HCT116 (cell line): ENCODE results near the gene THAP11. TPM values are rescaled to one million over a fixed set of nuclear protein-coding genes. Genes with fewer than 3 reads are reported as not detected.

Experiments used
- ATAC-seq: fragments of 200-7000 bp; cut with Tn5 transposase; 2 replicates; pipeline ENCODE4 v1.9.1; 2020; ENCODE audit warnings: mild to moderate bottlenecking, moderate library complexity
- BruUV-seq: library from RNA; stranded (reverse); fragments of 400-500 nt; replicated peaks from 2 replicates; lab custom pipeline; 2021; lab: Mats Ljungman, UMichigan
- CTCF ChIA-PET: fragments of 300-600 bp; sonication (Branson Sonifier 250); formaldehyde crosslinking; loops from one replicate; lab custom pipeline; 2021; ENCODE audit warnings: antibody characterized with exemption; lab: Charles Lee
- POLR2A ChIA-PET: fragments of 300-600, 350-600 bp; sonication (Branson Sonifier 250); formaldehyde crosslinking; loops from one replicate; lab custom pipeline; 2021; ENCODE audit warnings: antibody characterized with exemption; lab: Charles Lee
- RAD21 ChIA-PET, 2 experiments: fragments of 300-600 bp; sonication (Branson Sonifier 250); formaldehyde crosslinking; loops; one replicate each; lab custom pipeline; 2023; ENCODE audit warnings: low total read pairs in 2 of 2; ENCODE audit not compliant: uncharacterized antibody in 2 of 2, unreplicated experiment in 2 of 2, low non-redundant PET in 1 of 2; lab: Charles Lee
- DNase-seq: peaks from one replicate; pipeline ENCODE4 v3.0.0-alpha.2; 2010; ENCODE audit warnings: low read depth, low spot score
- H2AFZ ChIP-seq: fragments of 200-600 bp; shearing (Covaris generic), sonication (generic); 2 replicates; pipeline ENCODE4 v1.6.1; 2017; ENCODE audit warnings: low read depth, mixed run types, mixed read lengths, antibody characterized with exemption, low read length; ENCODE audit not compliant: poor library complexity, severe bottlenecking
- H3K27ac ChIP-seq: 2 replicates; pipeline ENCODE4 v1.5.1; 2012; ENCODE audit warnings: low read depth, low read length
- H3K27me3 ChIP-seq: fragments of 200-600 bp; sonication (generic); 2 replicates; pipeline ENCODE4 v1.6.1; 2016; ENCODE audit warnings: mixed run types, low read length, mixed read lengths; ENCODE audit not compliant: insufficient read depth
- H3K36me3 ChIP-seq, 2 experiments: fragments of 200-500 bp in 1 of 2; fragments of 200-600 bp in 1 of 2; sonication (Bioruptor generic) in 1 of 2; sonication (generic) in 1 of 2; 2 replicates each; pipeline versions ENCODE4 v1.5.1 to v1.6.1; 2014 to 2016; ENCODE audit warnings: low read length in 2 of 2, inconsistent platforms in 1 of 2, mixed read lengths in 1 of 2, mixed run types in 1 of 2; ENCODE audit not compliant: insufficient read depth in 2 of 2, control insufficient read depth in 1 of 2
- H3K4me1 ChIP-seq, 2 experiments: fragments of 200-600 bp in 1 of 2; sonication (generic) in 1 of 2; 2 replicates each; pipeline versions ENCODE4 v1.5.1 to v1.6.1; 2012 to 2017; ENCODE audit warnings: low read length in 2 of 2, inconsistent platforms in 1 of 2, mild to moderate bottlenecking in 1 of 2, mixed read lengths in 1 of 2, mixed run types in 1 of 2, moderate library complexity in 1 of 2; ENCODE audit not compliant: insufficient read depth in 2 of 2, control insufficient read depth in 1 of 2
- H3K4me2 ChIP-seq: fragments of 200-600 bp; sonication (generic); 2 replicates; pipeline ENCODE4 v1.6.1; 2017; ENCODE audit warnings: mixed run types, low read length, mixed read lengths
- H3K4me3 ChIP-seq, 2 experiments: fragments of 200-600 bp in 1 of 2; sonication (generic) in 1 of 2; replicated peaks in 1 of 2; 2 replicates each; pipeline ENCODE4 v1.5.1; 2011 to 2016; ENCODE audit warnings: low read length in 2 of 2, control low read depth in 1 of 2, low read depth in 1 of 2, mild to moderate bottlenecking in 1 of 2, mixed read lengths in 1 of 2, mixed run types in 1 of 2
- H3K79me2 ChIP-seq: fragments of 200-600 bp; sonication (generic); 2 replicates; pipeline ENCODE4 v1.6.1; 2017; ENCODE audit warnings: mild to moderate bottlenecking, mixed run types, low read length, moderate library complexity, mixed read lengths; ENCODE audit not compliant: insufficient read depth
- H3K9ac ChIP-seq: fragments of 200-600 bp; sonication (generic); 2 replicates; pipeline ENCODE4 v1.6.1; 2016; ENCODE audit warnings: low read length, mixed read lengths
- H3K9me2 ChIP-seq: fragments of 200-600 bp; sonication (generic), shearing (Covaris generic); 2 replicates; pipeline ENCODE4 v1.6.1; 2017; ENCODE audit warnings: mixed run types, mild to moderate bottlenecking, moderate library complexity; ENCODE audit not compliant: insufficient read depth
- H3K9me3 ChIP-seq, 2 experiments: fragments of 200-500 bp in 1 of 2; fragments of 200-600 bp in 1 of 2; sonication (Bioruptor generic) in 1 of 2; sonication (generic) in 1 of 2; 2 replicates each; pipeline ENCODE4 v1.6.1; 2014 to 2017; ENCODE audit warnings: low read length in 2 of 2, mixed read lengths in 2 of 2, inconsistent platforms in 1 of 2, low read depth in 1 of 2, mild to moderate bottlenecking in 1 of 2, mixed run types in 1 of 2, moderate library complexity in 1 of 2; ENCODE audit not compliant: control insufficient read depth in 1 of 2, insufficient read depth in 1 of 2
- H4K20me1 ChIP-seq: fragments of 200-600 bp; sonication (generic), shearing (Covaris generic); 2 replicates; pipeline ENCODE4 v1.6.1; 2017; ENCODE audit warnings: mixed run types, mild to moderate bottlenecking, moderate library complexity; ENCODE audit not compliant: insufficient read depth
- EGR1 ChIP-seq: IDR thresholded peaks from 2 replicates; pipeline ENCODE4 v1.6.1; 2012; ENCODE audit warnings: low read depth
- ELF1 ChIP-seq: IDR thresholded peaks from 2 replicates; pipeline ENCODE4 v1.6.1; 2012; ENCODE audit warnings: low read depth, borderline replicate concordance
- EZH2phosphoT487 ChIP-seq: fragments of 200-600 bp; IDR thresholded peaks from 2 replicates; pipeline ENCODE4 v1.6.1; 2018; ENCODE audit warnings: antibody characterized with exemption, borderline replicate concordance
- FOSL1 ChIP-seq: IDR thresholded peaks from 2 replicates; pipeline ENCODE4 v1.6.1; 2012; ENCODE audit warnings: low read depth
- JUND ChIP-seq: IDR thresholded peaks from 2 replicates; pipeline ENCODE4 v1.6.1; 2012
- POLR2A ChIP-seq: IDR thresholded peaks from 2 replicates; pipeline ENCODE4 v1.7.0; 2011; ENCODE audit warnings: borderline replicate concordance; ENCODE audit not compliant: insufficient read depth, insufficient read length; ENCODE audit errors: extremely low read depth
- POLR2AphosphoS5 ChIP-seq: IDR thresholded peaks from 2 replicates; pipeline ENCODE4 v1.6.1; 2011; ENCODE audit warnings: mild to moderate bottlenecking, low read depth, low read length, moderate library complexity
- RAD21 ChIP-seq: IDR thresholded peaks from 2 replicates; pipeline ENCODE4 v1.6.1; 2012; ENCODE audit warnings: low read depth, mild to moderate bottlenecking
- SIN3A ChIP-seq: IDR thresholded peaks from 2 replicates; pipeline ENCODE4 v1.6.1; 2012; ENCODE audit warnings: low read depth
- SP1 ChIP-seq: IDR thresholded peaks from 2 replicates; pipeline ENCODE4 v1.6.1; 2012; ENCODE audit warnings: low read depth
- SRF ChIP-seq: IDR thresholded peaks from 2 replicates; pipeline ENCODE4 v1.6.1; 2012; ENCODE audit warnings: low read depth
- TCF7L2 ChIP-seq: IDR thresholded peaks from 2 replicates; pipeline ENCODE4 v1.7.0; 2011; ENCODE audit warnings: borderline replicate concordance, inconsistent platforms; ENCODE audit not compliant: insufficient read depth, insufficient read length; ENCODE audit errors: extremely low read depth
- YY1 ChIP-seq: IDR thresholded peaks from 2 replicates; pipeline ENCODE4 v1.6.1; 2011; ENCODE audit warnings: low read length, low read depth, moderate library complexity, mild to moderate bottlenecking; ENCODE audit not compliant: insufficient replicate concordance; ENCODE audit errors: extremely low read depth
- ZFX ChIP-seq: fragments of 450-650 bp; IDR thresholded peaks from 2 replicates; pipeline ENCODE4 v1.6.1; 2017
- ZNF274 ChIP-seq: fragments of 200-500 bp; sonication (Bioruptor generic); IDR thresholded peaks from 2 replicates; pipeline ENCODE4 v1.6.1; 2014; ENCODE audit warnings: mild to moderate bottlenecking, low read depth, low read length, inconsistent platforms
- intact Hi-C: fragments of 100-400 bp; cut with micrococcal nuclease; formaldehyde crosslinking; loops from 2 replicates; pipeline ENCODE4 v1.10.0; 2022
- total RNA-seq: library from RNA; stranded (reverse); gene quantifications from one replicate; pipeline ENCODE4 v1.2.1, GENCODE V29; 2021; ENCODE audit not compliant: unreplicated experiment
- TF ChIP-seq, protein P1 (sequence below): IDR thresholded peaks from 2 replicates; pipeline ENCODE4 v1.6.1; 2012; ENCODE audit warnings: low read depth
- TF ChIP-seq, protein P2 (sequence below): IDR thresholded peaks from 2 replicates; pipeline ENCODE4 v1.6.1; 2012
- TF ChIP-seq, protein P3 (sequence below): IDR thresholded peaks from 2 replicates; pipeline ENCODE4 v1.6.1; 2012
- TF ChIP-seq, protein P4 (sequence below): IDR thresholded peaks from 2 replicates; pipeline ENCODE4 v1.6.1; 2011; ENCODE audit warnings: mild to moderate bottlenecking, low read length, moderate library complexity; ENCODE audit not compliant: insufficient replicate concordance; ENCODE audit errors: extremely low read depth
- TF ChIP-seq, protein P5 (sequence below), 3 experiments: fragments of 200-600 bp in 1 of 3; sonication (generic) in 1 of 3; IDR thresholded peaks in 2 of 3; conservative IDR thresholded peaks in 1 of 3; 2 replicates each; pipeline ENCODE4 v1.5.1; 2012 to 2017; ENCODE audit warnings: low read depth in 2 of 3, low read length in 2 of 3, antibody characterized with exemption in 1 of 3, borderline replicate concordance in 1 of 3, control low read depth in 1 of 3, mild to moderate bottlenecking in 1 of 3, mixed read lengths in 1 of 3, mixed run types in 1 of 3, moderate library complexity in 1 of 3; ENCODE audit not compliant: insufficient read depth in 1 of 3

THAP11 gene
- total RNA-seq, 1 experiment from 2014 or later: 25.4 TPM

DNA sequence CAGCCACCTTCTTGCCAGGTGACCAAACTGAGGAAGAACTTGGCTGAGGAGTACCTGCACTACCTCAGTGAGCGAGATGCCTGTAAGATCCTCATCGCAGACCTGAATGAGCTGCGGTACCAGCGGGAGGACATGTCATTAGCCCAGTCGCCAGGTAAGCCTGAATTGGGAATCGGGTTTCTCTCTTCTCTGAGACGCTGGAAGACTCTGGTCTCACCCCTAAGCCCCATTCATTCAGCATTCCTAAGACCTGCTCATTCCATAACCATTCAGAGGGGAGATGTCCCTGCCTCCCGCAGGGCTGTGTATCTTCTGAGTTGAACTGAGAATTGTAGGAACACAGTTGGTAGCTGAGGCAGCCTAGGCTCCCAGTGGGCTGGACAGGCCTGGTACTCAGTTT is 17.0 kb upstream of the THAP11 start:
- H3K4me1 ChIP-seq: no peaks in the 10 kb centered on the region
- ATAC-seq: no peak
- BruUV-seq: no TSS peak

More for the DNA sequence above, 17.0 kb upstream of the THAP11 start:
- DNase-seq: no peak
- Histone ChIP-seq H3K4me2 (no peak overlapping the region), H3K27ac (no peak overlapping the region), H3K9ac (no peak overlapping the region), H3K9me3 (no peaks in the 10 kb centered on the region), H3K9me2 (no peaks in the 10 kb centered on the region), H2AFZ (no peak overlapping the region), H3K79me2 (no peaks in the 10 kb centered on the region), H3K27me3 (no peaks in the 10 kb centered on the region), H3K4me3 (no peak overlapping the region), H3K36me3 (peaks cover 5 to 8% of the 10 kb centered on the region in 2 experiments; a peak in 3 of 4 replicates), H4K20me1 (no peaks in the 10 kb centered on the region)
- ChIA-PET CTCF (interaction anchor here (2.3 kb wide), 1 partner anchor 9 kb away, joined by 10 read pairs; no protein-coding TSS in a partner anchor), POLR2A (no interaction called here), RAD21 (no interaction called here)
- TF ChIP-seq FOSL1 (no peak), SRF (no peak), EGR1 (no peak), ELF1 (no peak), POLR2AphosphoS5 (no peak), JUND (no peak), ZNF274 (no peak), RAD21 (no peak), EZH2phosphoT487 (no peak), POLR2A (no peak), TCF7L2 (no peak), ZFX (no peak), SIN3A (no peak), SP1 (no peak), YY1 (no peak)
- TF ChIP-seq, protein P1, sequence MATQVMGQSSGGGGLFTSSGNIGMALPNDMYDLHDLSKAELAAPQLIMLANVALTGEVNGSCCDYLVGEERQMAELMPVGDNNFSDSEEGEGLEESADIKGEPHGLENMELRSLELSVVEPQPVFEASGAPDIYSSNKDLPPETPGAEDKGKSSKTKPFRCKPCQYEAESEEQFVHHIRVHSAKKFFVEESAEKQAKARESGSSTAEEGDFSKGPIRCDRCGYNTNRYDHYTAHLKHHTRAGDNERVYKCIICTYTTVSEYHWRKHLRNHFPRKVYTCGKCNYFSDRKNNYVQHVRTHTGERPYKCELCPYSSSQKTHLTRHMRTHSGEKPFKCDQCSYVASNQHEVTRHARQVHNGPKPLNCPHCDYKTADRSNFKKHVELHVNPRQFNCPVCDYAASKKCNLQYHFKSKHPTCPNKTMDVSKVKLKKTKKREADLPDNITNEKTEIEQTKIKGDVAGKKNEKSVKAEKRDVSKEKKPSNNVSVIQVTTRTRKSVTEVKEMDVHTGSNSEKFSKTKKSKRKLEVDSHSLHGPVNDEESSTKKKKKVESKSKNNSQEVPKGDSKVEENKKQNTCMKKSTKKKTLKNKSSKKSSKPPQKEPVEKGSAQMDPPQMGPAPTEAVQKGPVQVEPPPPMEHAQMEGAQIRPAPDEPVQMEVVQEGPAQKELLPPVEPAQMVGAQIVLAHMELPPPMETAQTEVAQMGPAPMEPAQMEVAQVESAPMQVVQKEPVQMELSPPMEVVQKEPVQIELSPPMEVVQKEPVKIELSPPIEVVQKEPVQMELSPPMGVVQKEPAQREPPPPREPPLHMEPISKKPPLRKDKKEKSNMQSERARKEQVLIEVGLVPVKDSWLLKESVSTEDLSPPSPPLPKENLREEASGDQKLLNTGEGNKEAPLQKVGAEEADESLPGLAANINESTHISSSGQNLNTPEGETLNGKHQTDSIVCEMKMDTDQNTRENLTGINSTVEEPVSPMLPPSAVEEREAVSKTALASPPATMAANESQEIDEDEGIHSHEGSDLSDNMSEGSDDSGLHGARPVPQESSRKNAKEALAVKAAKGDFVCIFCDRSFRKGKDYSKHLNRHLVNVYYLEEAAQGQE: no peak
- TF ChIP-seq, protein P2, sequence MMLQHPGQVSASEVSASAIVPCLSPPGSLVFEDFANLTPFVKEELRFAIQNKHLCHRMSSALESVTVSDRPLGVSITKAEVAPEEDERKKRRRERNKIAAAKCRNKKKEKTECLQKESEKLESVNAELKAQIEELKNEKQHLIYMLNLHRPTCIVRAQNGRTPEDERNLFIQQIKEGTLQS: no peak
- TF ChIP-seq, protein P3, sequence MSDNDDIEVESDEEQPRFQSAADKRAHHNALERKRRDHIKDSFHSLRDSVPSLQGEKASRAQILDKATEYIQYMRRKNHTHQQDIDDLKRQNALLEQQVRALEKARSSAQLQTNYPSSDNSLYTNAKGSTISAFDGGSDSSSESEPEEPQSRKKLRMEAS: no peak
- TF ChIP-seq, protein P4, sequence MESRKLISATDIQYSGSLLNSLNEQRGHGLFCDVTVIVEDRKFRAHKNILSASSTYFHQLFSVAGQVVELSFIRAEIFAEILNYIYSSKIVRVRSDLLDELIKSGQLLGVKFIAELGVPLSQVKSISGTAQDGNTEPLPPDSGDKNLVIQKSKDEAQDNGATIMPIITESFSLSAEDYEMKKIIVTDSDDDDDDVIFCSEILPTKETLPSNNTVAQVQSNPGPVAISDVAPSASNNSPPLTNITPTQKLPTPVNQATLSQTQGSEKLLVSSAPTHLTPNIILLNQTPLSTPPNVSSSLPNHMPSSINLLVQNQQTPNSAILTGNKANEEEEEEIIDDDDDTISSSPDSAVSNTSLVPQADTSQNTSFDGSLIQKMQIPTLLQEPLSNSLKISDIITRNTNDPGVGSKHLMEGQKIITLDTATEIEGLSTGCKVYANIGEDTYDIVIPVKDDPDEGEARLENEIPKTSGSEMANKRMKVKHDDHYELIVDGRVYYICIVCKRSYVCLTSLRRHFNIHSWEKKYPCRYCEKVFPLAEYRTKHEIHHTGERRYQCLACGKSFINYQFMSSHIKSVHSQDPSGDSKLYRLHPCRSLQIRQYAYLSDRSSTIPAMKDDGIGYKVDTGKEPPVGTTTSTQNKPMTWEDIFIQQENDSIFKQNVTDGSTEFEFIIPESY: no peak
- TF ChIP-seq, protein P5, sequence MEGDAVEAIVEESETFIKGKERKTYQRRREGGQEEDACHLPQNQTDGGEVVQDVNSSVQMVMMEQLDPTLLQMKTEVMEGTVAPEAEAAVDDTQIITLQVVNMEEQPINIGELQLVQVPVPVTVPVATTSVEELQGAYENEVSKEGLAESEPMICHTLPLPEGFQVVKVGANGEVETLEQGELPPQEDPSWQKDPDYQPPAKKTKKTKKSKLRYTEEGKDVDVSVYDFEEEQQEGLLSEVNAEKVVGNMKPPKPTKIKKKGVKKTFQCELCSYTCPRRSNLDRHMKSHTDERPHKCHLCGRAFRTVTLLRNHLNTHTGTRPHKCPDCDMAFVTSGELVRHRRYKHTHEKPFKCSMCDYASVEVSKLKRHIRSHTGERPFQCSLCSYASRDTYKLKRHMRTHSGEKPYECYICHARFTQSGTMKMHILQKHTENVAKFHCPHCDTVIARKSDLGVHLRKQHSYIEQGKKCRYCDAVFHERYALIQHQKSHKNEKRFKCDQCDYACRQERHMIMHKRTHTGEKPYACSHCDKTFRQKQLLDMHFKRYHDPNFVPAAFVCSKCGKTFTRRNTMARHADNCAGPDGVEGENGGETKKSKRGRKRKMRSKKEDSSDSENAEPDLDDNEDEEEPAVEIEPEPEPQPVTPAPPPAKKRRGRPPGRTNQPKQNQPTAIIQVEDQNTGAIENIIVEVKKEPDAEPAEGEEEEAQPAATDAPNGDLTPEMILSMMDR (IDR thresholded peaks at IDR 0.05 in 2 of 3, conservative IDR thresholded peaks at IDR 0.05 in 1 of 3; ENCODE audit: borderline replicate concordance in 1 of 3, insufficient read depth in 1 of 3, low read depth in 2 of 3, low read length in 2 of 3): no peak
- intact Hi-C loops: no loop called here
